NK-92 treated with Interleukin-12 subunit alpha and Interleukin-12 subunit beta, amount 100 ng/mL, for 24 hours (cell line): Measurements from ENCODE around the gene MSI2.

ENCODE experiments used
- DNase-seq: peaks from one replicate; lab custom pipeline; 2025; lab: John Stamatoyannopoulos, UW

Gene MSI2

GRCh38 chr17:57541049-57541448 is 284.7 kb downstream of the MSI2 start:
- DNase-seq, result no peak

GRCh38 chr17:57541472-57542394 is 285.4 kb downstream of the MSI2 start:
- DNase-seq, result no peak

- DNase-seq, result no peak
Measured at GRCh38 chr17:57542510-57542909, 286.2 kb downstream of the MSI2 start.

- DNase-seq, result no peak
Measured at GRCh38 chr17:57543230-57543629, 286.9 kb downstream of the MSI2 start.

- no peak for DNase-seq
Measured at GRCh38 chr17:57544401-57544800, 288.1 kb downstream of the MSI2 start.

GRCh38 chr17:57544834-57545463 is 288.6 kb downstream of the MSI2 start:
- no peak for DNase-seq

- no peak for DNase-seq
Measured at GRCh38 chr17:57545731-57546342, 289.5 kb downstream of the MSI2 start.

- no peak for DNase-seq
Measured at GRCh38 chr17:57548421-57549410, 292.4 kb downstream of the MSI2 start.

GRCh38 chr17:57549468-57549867 is 293.1 kb downstream of the MSI2 start:
- DNase-seq, result no peak

- no peak for DNase-seq
Measured at GRCh38 chr17:57550016-57550415, 293.7 kb downstream of the MSI2 start.

- no peak for DNase-seq
Measured at GRCh38 chr17:57550668-57551315, 294.5 kb downstream of the MSI2 start.

GRCh38 chr17:57551321-57552079 is 295.2 kb downstream of the MSI2 start:
- no peak for DNase-seq

GRCh38 chr17:57552114-57552624 is 295.8 kb downstream of the MSI2 start:
- DNase-seq, result no peak

- no peak for DNase-seq
Measured at GRCh38 chr17:57553526-57553925, 297.2 kb downstream of the MSI2 start.

GRCh38 chr17:57553991-57554825 is 297.9 kb downstream of the MSI2 start:
- no peak for DNase-seq

GRCh38 chr17:57554826-57555635 is 298.7 kb downstream of the MSI2 start:
- no peak for DNase-seq

- no peak for DNase-seq
Measured at GRCh38 chr17:57555636-57556175, 299.4 kb downstream of the MSI2 start.

- DNase-seq, result no peak
Measured at GRCh38 chr17:57556320-57556719, 300.0 kb downstream of the MSI2 start.
